Mesothelial cell of epicardium (in vitro differentiated cells): Measurements from ENCODE around the gene RAP1GDS1. TPM values are rescaled to one million over a fixed set of nuclear protein-coding genes. Genes with fewer than 3 reads are reported as not detected.

Experiments used
- DNase-seq, 2 experiments: peaks; one replicate each; pipeline ENCODE4 v3.0.0; 2021; ENCODE audit warnings: low spot score in 2 of 2; ENCODE audit not compliant: unreplicated experiment in 2 of 2
- H3K27ac Mint-ChIP-seq: 2 replicates; pipeline ENCODE4 v1.8.0; 2021; ENCODE audit warnings: mixed read lengths
- H3K27me3 Mint-ChIP-seq: 2 replicates; pipeline ENCODE4 v1.8.0; 2021; ENCODE audit warnings: low read depth, mixed read lengths
- H3K36me3 Mint-ChIP-seq: 2 replicates; pipeline ENCODE4 v1.8.0; 2021; ENCODE audit warnings: mixed read lengths
- H3K4me1 Mint-ChIP-seq: 2 replicates; pipeline ENCODE4 v1.8.0; 2021; ENCODE audit warnings: mixed read lengths
- H3K4me3 Mint-ChIP-seq: 2 replicates; pipeline ENCODE4 v1.8.0; 2021; ENCODE audit warnings: mild to moderate bottlenecking, moderate library complexity, mixed read lengths
- H3K9me3 Mint-ChIP-seq: 2 replicates; pipeline ENCODE4 v1.8.0; 2021; ENCODE audit warnings: mixed read lengths
- CTCF ChIP-seq: fragments of 200-600 bp; sonication (generic); IDR thresholded peaks from one replicate; pipeline ENCODE4 v1.5.0; 2021; ENCODE audit warnings: antibody characterized with exemption; ENCODE audit not compliant: unreplicated experiment
- total RNA-seq: library from RNA; stranded (reverse); gene quantifications from 3 replicates; pipeline ENCODE4 v1.2.1, GENCODE V29; 2021

RAP1GDS1 gene, protein sequence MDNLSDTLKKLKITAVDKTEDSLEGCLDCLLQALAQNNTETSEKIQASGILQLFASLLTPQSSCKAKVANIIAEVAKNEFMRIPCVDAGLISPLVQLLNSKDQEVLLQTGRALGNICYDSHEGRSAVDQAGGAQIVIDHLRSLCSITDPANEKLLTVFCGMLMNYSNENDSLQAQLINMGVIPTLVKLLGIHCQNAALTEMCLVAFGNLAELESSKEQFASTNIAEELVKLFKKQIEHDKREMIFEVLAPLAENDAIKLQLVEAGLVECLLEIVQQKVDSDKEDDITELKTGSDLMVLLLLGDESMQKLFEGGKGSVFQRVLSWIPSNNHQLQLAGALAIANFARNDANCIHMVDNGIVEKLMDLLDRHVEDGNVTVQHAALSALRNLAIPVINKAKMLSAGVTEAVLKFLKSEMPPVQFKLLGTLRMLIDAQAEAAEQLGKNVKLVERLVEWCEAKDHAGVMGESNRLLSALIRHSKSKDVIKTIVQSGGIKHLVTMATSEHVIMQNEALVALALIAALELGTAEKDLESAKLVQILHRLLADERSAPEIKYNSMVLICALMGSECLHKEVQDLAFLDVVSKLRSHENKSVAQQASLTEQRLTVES
- 20.5 to 25.1 TPM (median 22.7 TPM) in 3 replicates for total RNA-seq

GRCh38 chr4:98260579-98261404 is at the start of gene RAP1GDS1:
Gene RAP1GDS1, plus strand, starts transcription at chr4:98261384. Its CDS starts 182 bp downstream, at chr4:98261566.
- Mint-ChIP-seq H3K4me1 (peaks cover 32% of the 10 kb centered on the region), H3K27ac (peak within 1 kb of the TSS; percentile 99), H3K36me3 (no peaks in the 10 kb centered on the region), H3K4me3 (peak within 1 kb of the TSS; percentile 95), H3K9me3 (no peaks in the 10 kb centered on the region), H3K27me3 (no peaks in the 10 kb centered on the region)
- TF ChIP-seq CTCF = no peak
- DNase-seq = peak; percentile 91 to 94

DNA sequence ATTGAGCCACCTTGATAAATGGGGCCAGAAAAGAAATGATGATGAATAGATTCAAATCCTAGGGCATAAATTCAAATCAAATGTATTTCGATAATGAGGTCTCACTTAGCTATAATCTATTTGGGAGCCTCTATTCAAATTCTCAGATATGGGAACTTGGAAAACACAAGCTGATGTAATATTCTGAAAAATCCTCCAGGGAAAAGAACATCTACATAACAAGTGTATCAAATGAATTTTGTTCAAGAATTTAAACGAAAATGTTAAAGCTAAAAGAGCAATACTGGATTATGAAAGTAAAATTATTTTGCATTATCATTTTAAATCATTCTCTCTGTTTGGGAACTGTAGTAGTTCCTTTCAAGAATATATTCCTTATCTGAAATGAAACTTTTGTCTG is 38.9 kb upstream of the RAP1GDS1 start:
- Mint-ChIP-seq H3K4me1 (no peaks in the 10 kb centered on the region), H3K27me3 (no peaks in the 10 kb centered on the region), H3K9me3 (no peaks in the 10 kb centered on the region)

GRCh38 chr4:98226396-98226795 is 34.8 kb upstream of the RAP1GDS1 start:
- no peaks in the 10 kb centered on the region for H3K9me3 Mint-ChIP-seq
- H3K4me3 Mint-ChIP-seq = no peak overlapping the region
- H3K36me3 Mint-ChIP-seq = no peaks in the 10 kb centered on the region
- no peaks in the 10 kb centered on the region for H3K27me3 Mint-ChIP-seq
- no peaks in the 10 kb centered on the region for H3K4me1 Mint-ChIP-seq
- DNase-seq = no peak
- no peak overlapping the region for H3K27ac Mint-ChIP-seq
- TF ChIP-seq CTCF = no peak

More for the DNA sequence above, 38.9 kb upstream of the RAP1GDS1 start:
- DNase-seq = no peak
- H3K36me3 Mint-ChIP-seq = no peaks in the 10 kb centered on the region
- no peak for TF ChIP-seq CTCF
- H3K27ac Mint-ChIP-seq = no peak overlapping the region
- no peak overlapping the region for H3K4me3 Mint-ChIP-seq

DNA sequence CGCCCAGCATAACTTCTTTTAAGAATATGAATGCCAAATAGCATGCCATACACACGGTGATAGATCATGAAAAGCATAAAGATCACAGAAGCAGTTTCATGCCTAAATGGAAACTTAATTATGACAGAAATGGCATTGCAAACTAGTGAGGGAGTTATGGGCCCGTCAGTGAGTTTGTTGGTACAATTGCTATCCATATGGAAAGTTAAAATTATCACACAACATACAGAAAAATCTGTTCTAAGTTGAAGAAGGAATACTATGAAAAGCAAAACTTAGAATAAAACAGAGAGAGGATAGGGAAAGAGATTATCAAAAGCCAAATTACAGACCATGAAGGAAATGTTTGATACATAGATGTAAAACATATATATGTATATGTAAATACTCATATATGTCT is 30.2 kb upstream of the RAP1GDS1 start:
- no peaks in the 10 kb centered on the region for H3K9me3 Mint-ChIP-seq
- no peaks in the 10 kb centered on the region for H3K4me1 Mint-ChIP-seq
- H3K4me3 Mint-ChIP-seq = no peak overlapping the region
- DNase-seq = no peak
- H3K36me3 Mint-ChIP-seq = no peaks in the 10 kb centered on the region
- no peak for TF ChIP-seq CTCF
- H3K27ac Mint-ChIP-seq = no peak overlapping the region
- no peaks in the 10 kb centered on the region for H3K27me3 Mint-ChIP-seq

DNA sequence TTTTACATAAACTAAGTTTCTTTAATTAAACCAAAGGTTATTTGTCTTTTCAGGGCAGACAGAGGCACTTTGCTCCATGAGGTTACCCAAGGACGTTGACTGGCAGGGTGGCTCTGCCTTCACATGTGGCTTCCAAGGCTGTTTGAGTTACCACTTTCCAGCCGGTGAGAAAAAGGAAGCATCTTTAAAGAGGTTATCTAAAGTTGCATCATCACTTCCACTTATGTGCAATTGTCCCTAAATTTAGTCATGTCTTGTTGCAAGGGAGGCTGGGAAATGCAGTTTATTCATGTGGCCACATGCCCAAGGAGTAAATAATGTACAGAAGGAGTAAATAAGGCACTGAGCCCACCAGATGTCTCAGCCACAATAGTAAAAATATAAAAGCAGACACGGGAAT is 29.0 kb upstream of the RAP1GDS1 start:
- Mint-ChIP-seq H3K36me3 (no peaks in the 10 kb centered on the region), H3K27me3 (no peaks in the 10 kb centered on the region), H3K27ac (no peak overlapping the region), H3K4me1 (no peaks in the 10 kb centered on the region), H3K4me3 (no peak overlapping the region), H3K9me3 (no peaks in the 10 kb centered on the region)
- DNase-seq = no peak
- TF ChIP-seq CTCF = no peak
